CD1c-positive myeloid dendritic cell (primary cell): Measurements from ENCODE around the gene CSNK2A1.
"Not testable (repeated sequence)": the region's sequence is repeated elsewhere in the genome, so short reads cannot be mapped to it uniquely, and the experiment has no call there.

Source experiments
- DNase-seq: peaks from one replicate; pipeline ENCODE4 v3.0.0-alpha.2; 2016; ENCODE audit errors: extremely low spot score

Gene CSNK2A1

GRCh38 chr20:454951-455350 is 88.6 kb downstream of the CSNK2A1 start:
- no peak for DNase-seq

GRCh38 chr20:452021-452420 is 91.6 kb downstream of the CSNK2A1 start:
- DNase-seq = not testable (repeated sequence)

- no peak for DNase-seq
These were observed 97.9 kb downstream of the CSNK2A1 start for GRCh38 chr20:445514-446336.

- no peak for DNase-seq
These were observed 98.6 kb downstream of the CSNK2A1 start for GRCh38 chr20:444862-445426.

GRCh38 chr20:444117-444516 is 99.5 kb downstream of the CSNK2A1 start:
- DNase-seq = no peak

- DNase-seq = no peak
These were observed 100.3 kb downstream of the CSNK2A1 start for GRCh38 chr20:443223-443775.

GRCh38 chr20:440636-441035 is 103.0 kb downstream of the CSNK2A1 start:
- no peak for DNase-seq

- DNase-seq = no peak
These were observed 103.4 kb downstream of the CSNK2A1 start for GRCh38 chr20:440148-440547.

GRCh38 chr20:438571-439469 is 104.8 kb downstream of the CSNK2A1 start:
- DNase-seq = no peak

GRCh38 chr20:437787-438486 is 105.7 kb downstream of the CSNK2A1 start:
- no peak for DNase-seq

GRCh38 chr20:436476-436875 is 107.1 kb downstream of the CSNK2A1 start:
- no peak for DNase-seq

GRCh38 chr20:435558-435957 is 108.0 kb downstream of the CSNK2A1 start:
- DNase-seq = no peak

- DNase-seq = no peak
These were observed 108.8 kb downstream of the CSNK2A1 start for GRCh38 chr20:434661-435419.

- no peak for DNase-seq
These were observed 109.4 kb downstream of the CSNK2A1 start for GRCh38 chr20:434221-434620.

GRCh38 chr20:433300-433975 is 110.2 kb downstream of the CSNK2A1 start:
- peak; percentile 14 for DNase-seq

- DNase-seq = no peak
These were observed 110.8 kb downstream of the CSNK2A1 start for GRCh38 chr20:432677-433299.

- DNase-seq = no peak
These were observed 111.4 kb downstream of the CSNK2A1 start for GRCh38 chr20:432208-432607.

GRCh38 chr20:431012-431904 is 112.3 kb downstream of the CSNK2A1 start:
- peak; percentile 41 for DNase-seq
